Activated CD4-positive, alpha-beta T cell treated with anti-CD3 and anti-CD28 coated beads, Interleukin-10, Interleukin-2, amounts not matched to agents 100 ng/mL and 50 ng/mL, durations not matched to agents 16 hours and 8 hours (primary cell): ENCODE data around the gene KIAA0753.

ENCODE experiments used
- DNase-seq: peaks from one replicate; pipeline ENCODE4 v3.0.0-alpha.2; 2020

The KIAA0753 gene

DNA sequence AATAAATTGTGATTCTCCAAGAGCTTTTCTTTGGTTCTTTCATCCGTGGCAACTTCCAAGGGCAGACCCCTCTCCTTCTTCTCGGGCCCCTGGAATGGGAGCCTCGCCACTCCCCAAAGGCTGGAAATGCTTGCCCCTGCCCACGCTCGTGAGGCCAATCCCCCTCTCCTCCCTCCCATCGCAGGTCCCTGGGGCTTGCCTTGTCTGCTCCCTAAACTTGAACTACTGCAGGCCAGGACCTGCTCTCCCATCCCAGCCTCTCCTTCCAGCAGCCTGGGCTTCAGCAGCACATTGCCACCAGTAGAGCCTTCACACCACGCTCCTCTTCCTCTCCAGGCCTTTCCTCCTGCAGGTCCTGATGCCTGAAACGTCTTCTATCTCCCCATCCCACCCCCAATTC, 95.2 kb downstream of the KIAA0753 start:
- no peak for DNase-seq

DNA sequence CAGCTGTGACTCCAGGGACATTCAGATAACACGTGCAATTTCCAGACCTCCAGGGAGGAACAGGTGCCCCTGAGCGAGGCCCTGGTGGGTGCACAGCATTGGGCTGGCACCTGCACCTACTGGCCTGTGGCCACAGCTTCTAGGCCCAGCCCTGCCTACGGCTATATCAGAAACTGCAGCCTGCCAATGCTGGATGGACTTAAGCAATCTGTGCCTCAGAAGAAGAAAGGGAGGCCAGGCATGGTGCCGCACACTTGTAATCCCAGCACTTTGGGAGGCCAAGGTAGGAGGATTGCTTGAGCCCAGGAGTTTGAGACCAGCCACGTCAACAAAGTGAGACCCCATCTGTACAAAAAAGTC, 96.5 kb downstream of the KIAA0753 start:
- no peak for DNase-seq

DNA sequence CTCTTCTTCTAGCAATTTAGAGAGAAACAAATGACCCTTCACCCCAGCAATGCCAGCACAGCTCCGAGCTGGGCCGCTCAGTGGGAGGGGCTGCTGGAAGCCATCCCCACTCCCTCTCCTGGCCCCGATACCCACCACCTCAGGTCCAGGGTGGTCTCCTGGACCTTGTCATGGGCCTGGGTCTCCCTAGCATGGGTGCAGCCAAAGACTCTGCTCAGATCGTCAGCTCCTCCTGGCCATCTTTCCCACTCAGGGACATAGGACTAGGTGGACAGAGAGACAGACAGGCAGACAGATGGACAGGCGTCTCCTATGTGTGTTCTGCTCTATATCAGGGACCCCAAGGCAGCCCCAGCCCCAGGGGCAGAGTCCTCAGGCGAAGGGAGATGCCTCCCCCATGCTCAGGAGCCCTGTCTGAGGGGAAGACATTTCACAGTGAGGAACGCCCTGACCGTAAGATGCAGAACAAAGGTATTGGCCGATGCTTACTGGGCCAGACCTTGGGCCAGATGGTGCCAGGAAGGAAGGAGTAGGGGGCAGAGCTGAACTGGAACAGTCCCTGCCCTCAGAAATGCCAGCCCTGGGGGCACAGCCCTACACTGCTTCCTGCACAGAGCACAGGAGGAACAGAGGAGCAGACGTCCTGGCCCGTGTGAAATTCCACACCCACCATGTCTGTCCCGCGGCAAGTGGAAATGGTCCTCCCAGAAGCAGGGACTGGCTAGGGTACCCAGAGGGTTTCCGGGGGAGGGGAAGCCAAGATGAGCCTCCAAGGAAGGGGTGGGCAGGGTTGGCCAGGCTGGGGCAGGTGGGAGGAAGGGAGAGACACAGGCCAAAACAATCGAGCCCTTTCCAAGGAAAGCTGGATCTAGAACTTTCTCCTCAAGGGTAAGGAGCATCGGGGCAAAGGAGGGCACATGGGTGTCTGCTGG, 97.2 kb downstream of the KIAA0753 start:
- no peak for DNase-seq

DNA sequence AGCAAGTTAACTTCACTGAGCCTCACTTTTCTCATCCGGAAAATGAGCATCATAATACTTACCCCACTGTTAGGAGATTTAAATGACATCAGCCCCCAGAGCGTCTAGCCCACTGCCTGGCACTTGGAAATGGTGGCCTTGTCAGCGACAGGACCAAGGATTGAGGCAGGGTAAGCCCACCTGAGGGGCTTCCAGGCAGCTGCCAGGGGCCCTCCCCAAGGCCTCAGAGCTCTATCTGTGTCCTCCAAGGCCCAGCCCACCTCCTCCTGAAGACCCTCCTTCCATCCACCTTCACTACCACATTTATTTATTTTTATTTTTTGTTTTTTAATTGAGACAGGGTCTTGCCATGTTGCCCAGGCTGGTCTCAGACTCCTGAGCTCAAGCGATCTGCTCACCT, 97.9 kb downstream of the KIAA0753 start:
- no peak for DNase-seq

DNA sequence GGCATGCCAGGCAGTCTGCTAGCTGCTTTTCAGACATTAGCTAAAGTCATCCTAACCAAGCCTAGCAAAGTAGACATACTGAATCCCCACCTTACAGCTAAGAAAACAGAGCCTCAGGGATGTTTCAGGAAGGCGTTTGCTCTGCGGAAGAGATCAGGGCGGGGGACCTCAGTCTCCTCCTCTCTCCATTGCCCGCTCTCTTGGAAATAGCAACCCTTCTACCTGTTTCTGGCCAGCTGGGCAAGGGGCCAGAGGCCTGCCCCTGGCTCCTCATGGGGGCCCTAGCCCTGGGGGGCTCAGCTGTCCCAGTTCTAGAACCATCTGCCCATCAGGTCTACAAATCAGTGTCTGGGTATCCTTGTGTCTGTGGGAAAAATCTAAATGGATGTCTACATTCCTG, 98.6 kb downstream of the KIAA0753 start:
- no peak for DNase-seq

DNA sequence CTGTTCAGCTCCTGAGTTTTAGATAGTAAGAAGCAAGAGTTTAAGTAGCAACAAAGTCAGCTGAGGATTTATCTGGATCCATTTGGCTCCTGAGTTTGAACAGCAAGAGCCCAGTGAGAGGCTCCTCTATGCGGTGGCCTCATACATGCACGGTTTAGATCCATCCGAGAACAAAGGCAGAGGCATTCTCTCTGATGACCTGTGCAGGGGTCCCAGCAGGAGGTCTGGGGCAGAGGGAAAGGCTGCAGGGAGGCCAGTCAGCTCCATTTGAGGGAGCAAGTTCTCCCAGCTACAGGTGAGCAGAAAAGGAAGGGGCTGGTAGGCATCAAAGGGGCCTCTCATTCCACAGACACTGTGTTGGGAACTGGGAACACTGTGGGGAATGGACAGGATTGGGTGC, 100.6 kb downstream of the KIAA0753 start:
- no peak for DNase-seq

DNA sequence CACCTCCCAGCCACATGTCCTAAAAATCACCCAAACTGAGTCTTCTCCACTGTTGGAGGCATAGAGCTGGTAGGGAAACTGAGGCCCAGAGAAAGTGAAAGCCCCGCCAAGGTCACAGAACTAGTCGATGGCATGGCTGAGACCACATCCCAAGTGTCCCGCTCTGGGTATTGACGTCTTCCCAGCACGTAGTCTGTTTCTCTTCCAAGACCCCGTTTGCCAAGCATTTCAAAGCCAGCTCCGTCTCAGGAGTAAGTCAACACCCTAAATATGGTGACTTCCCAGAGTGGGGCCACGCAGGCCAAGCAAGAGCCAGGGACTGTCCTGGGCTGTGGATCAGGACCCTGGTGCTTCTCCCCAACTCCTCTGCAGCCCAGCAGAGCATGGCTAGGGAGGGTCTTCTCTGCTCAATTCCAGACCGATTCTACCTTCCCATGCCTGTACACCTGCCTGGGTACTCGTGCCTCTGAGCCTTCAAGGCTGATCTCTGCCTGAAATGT, 103.9 kb downstream of the KIAA0753 start:
- DNase-seq: no peak

DNA sequence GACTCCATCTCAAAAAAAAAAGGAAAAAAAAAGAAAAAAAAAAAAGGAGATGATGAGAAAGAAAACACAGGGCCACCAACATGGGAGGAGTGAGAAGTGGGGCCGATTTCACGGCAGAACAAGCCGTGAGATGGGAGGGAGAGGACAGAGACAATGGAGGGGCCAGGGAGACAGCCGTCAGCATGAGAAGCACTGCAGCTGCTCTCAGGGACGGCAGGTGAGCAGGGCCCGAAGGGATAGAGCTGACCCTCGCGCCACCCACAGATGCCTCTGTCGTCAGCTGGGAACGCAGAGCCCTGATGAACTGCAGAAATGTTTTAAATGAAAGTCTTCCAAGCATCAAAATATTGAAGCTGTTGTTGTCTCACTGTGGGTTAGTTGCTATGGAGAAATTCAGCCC, 104.5 kb downstream of the KIAA0753 start:
- DNase-seq: no peak

DNA sequence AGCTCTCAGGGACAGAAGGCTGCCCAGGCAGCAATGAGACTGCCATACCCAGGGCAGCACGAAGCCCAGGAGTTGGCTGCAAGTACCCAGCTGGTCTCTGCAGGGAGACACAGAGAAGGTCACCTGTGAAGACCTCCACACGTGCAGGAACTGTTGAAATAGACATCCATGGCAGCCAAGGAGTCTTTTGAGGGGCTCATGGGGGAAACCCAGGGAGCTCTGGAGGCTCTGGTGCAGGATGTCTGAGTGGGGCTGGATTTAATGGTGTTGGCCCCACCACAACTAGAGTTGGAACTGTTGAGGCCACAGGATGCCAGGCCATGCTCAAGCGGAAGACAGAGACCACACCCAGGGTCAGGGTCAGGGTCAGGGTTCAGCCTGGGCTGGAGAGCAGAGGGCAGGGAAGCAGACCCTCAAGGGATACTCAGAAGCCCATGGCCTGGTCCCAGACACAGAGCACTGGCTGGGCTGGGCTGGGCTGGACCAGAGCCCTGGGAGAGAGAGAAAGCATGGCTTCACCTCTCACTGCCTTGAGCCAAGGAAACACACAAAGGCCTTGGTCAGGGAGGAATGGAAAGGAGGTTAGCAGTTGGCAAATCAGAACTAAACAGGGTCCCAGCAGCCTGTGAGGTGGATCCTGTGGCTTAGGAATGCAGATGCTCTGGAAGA, 105.5 kb downstream of the KIAA0753 start:
- DNase-seq: no peak

DNA sequence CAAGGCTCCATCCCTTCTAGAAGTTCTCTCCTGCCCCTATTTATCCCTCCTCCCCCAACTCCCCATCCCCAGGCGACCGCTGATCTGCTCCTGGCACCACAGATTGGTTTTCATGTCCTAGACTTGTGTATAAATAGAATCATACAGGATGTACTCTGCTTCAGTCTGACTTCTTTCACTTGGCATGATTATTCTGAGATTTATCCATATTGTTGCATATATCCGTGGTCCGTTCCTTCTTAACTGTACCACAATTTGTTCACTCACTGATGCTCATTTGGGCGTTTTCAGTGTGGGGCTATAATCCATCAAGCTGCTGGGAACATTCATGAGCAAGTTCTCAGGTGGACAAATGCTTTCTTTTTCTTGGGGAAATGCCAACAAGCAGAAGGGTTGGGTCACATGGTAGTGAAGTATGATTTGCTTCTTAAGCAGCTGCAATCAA, 108.0 kb downstream of the KIAA0753 start:
- no peak for DNase-seq

DNA sequence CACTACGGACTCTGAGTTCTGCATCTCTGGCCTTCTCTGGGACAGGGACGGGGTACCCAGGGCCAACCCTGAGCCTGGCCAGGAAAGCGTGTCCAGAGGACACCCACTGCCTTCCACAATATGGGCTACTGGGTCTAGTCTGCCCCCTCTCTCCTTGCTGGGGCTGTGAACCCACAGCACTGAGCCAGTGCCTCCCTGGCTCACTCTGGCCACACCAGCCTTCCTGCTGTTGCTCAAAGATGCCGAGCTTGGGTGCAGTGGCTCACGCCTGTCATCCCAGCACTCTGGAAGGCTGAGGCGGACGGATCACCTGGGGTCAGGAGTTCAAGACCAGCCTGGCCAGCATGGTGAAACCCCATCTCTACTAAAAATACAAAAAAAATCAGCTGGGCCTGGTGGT, 108.9 kb downstream of the KIAA0753 start:
- DNase-seq: no peak

DNA sequence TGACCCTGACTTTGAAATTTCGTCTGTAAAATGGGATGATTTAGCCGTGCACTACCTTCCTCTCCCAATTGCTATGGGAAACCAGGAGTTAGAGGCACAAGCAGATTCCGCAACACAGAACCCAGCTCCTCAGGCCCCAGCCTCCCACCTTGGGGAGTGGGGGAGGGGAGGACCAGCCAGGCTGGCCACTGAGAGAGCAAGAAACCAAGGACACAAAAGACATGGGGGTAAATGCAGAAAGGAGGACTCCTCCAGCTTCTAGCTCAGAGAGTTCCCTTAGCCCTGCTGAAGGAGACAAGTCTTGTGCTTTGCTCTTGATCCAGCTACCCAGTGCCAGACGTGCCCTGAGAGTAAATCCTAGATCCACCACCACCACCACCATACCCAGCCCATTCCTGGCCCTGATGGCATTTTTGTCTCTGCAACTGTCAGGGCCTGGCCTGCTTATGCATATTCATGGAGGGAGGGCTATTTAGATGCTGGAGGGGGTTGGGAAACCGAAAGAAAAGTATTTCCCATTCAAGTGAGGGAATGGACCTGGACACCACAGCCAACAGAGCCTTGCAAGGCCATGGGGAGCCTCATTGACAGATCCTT, 110.1 kb downstream of the KIAA0753 start:
- DNase-seq: no peak

DNA sequence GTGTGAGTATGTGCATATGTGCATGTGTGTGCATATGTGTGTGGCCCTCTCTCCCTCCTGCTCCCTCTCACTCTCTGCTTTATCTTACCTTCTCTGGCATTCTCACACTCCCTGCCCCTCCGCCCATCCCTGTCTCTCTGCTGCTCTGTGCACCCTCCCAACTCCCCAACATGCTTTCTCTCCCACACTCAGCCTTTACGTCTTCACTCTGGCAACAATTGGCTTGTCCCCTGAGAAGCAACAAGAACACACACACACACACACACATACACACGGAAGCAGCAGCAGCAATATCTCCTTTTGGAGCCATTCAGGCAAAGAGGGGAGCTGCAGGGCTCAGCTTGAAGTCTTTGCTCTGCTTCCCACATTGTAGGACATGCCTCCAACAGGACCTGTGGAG, 112.0 kb downstream of the KIAA0753 start:
- DNase-seq: no peak
